SKM-1 treated with dmso at 0.1 percent for 144 hours (cell line): ENCODE measurements around the gene APRT.

Experiments used
- DNase-seq: peaks from one replicate; lab custom pipeline; 2025; ENCODE audit not compliant: unreplicated experiment; lab: John Stamatoyannopoulos, UW

APRT gene

DNA sequence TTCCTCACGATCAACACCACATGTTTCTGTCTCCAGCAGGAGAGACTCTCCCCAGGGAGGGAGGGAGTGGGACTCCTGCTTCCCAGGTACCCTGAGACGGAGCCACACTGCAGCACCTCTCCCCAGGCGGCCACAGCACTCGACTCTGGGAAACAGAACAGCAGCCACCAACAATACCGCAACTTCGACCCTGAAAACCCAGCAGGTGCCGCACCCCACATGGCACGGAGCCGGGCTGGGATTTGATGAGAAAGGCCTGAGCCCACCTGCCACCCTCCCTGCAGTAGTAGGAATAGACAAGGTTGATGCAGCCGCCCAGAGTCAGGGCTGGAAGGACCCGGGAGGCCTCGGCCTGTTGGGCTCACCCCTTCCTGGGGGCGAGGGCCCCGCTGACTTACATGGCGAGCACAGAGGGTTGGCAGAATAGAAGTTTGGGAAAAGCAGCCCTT, 30.6 kb upstream of the APRT start:
- DNase-seq, result no peak

DNA sequence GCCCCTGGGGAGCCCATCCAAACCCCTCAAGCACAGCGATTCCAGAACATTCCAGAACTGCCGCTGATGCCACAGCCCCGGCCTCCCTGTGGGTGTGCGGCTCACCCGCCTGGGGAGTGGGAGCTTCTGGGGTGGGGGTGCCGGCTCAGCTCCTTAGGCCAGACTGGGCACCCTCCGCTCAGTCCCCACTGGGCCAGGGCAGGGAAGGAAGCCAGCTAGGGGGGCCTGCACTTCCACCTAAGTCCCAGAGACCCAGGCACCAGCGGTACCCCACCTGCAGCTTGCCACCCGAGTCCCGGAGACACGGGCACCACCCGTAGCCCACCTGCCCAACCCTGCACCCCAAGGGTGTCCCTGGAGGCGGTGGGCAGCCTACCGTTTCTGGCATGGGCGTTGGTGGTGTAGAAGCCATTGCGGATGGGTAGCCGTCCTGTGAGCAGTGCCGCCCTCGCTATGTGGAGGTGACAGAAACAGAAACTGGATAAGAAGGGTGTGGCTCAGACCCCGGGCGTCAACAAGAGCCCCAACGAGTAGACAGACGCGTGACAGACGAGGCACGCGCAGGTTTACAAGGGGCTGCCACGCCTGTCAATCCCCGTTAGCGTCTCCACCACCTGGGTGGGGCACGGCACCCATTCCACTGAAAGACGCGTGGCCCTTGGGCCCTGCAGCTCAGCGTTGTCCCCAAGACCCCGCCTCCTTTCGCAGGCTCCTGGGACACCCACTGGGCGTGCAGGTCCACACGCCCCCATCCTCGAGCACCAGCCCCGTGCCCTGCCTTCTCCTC, 30.0 kb upstream of the APRT start:
- no peak for DNase-seq

GRCh38 chr16:88840600-88841215, 29.0 kb upstream of the APRT start:
- peak; percentile 52 for DNase-seq

GRCh38 chr16:88839745-88840599, 28.2 kb upstream of the APRT start:
- peak; percentile 97 for DNase-seq

- no peak for DNase-seq
Observed at GRCh38 chr16:88839026-88839529, 27.4 kb upstream of the APRT start.

- no peak for DNase-seq
Observed at GRCh38 chr16:88838566-88838965, 26.8 kb upstream of the APRT start.

GRCh38 chr16:88837806-88838205, 26.1 kb upstream of the APRT start:
- no peak for DNase-seq

GRCh38 chr16:88836791-88837190, 25.1 kb upstream of the APRT start:
- DNase-seq, result no peak

DNA sequence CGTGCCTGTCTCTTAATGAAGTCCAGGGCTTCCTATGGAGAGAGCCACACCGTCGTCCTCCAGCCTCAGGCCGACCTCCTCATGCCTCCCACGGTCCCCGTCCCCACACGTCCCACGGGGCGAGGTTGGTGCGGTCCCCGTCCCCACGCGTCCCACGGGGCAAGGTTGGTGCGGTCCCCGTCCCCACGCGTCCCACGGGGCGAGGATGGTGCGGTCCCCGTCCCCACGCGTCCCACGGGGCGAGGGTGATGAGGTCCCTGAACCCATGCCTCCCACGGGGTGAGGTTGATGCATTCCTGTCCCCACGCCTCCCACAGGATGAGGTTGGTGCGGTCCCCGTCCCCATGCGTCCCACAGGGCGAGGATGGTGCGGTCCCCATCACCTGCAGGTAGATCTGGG, 24.1 kb upstream of the APRT start:
- no peak for DNase-seq

- no peak for DNase-seq
Observed at GRCh38 chr16:88835383-88835782, 23.7 kb upstream of the APRT start.

GRCh38 chr16:88834670-88835069, 22.9 kb upstream of the APRT start:
- DNase-seq, result no peak

DNA sequence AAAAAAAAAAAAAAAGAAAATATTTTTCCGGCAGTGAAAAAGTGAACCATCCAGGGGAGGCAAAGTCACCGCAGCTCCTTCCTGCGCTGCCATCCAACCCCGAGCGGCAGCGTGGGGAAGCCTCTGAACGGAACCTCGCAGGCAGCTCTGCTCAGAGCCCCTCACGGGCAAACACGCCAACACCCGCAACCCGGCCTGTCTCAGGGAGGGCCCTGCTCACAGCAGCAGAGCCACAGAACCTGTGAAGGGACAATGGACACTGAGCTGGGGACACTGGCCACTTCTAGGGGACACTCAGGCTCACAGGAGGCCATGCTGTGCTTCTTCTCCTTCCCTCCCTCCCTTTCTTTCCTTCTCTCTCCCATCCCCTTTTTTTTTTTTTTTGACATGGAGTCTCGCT, 21.4 kb upstream of the APRT start:
- no peak for DNase-seq

GRCh38 chr16:88831838-88832237, 20.1 kb upstream of the APRT start:
- DNase-seq, result no peak

GRCh38 chr16:88830783-88831182, 19.1 kb upstream of the APRT start:
- DNase-seq, result no peak

DNA sequence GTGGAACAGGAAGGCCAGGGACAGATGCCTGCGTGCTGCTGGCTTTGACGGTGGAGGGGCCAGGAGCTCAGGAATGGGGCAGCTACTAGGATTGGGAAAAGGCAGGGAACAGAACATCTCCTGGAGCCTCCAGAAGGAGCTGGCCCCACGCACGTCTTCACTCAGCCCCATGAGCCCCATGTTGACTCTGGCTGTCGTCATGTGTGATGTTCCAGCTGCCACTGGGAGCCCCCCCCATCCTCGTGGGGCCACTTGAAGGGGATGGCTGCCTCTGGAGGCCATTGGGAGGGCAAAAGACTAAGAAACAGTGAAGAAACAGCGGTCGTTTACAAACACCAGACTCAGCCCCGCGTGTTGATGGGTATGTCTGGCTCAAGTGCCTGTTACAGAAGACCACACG, 18.5 kb upstream of the APRT start:
- no peak for DNase-seq

DNA sequence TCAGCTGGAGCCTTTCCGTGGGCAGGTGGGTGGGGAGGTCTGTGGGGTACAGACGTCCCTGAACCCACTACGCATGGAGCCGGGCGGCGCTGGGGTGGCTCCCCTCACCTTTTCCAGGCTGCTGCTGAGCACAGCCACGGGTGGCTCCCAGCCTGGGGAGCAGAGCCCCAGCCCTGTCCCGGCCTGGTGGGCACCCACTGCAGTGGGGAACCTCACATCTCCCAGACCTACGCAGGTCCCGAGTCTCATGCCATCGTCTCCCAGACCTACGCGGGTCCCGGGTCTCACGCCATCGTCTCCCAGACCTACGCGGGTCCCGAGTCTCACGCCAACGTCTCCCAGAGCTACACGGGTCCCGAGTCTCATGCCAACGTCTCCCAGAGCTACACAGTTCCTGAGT, 17.0 kb upstream of the APRT start:
- DNase-seq, result no peak

DNA sequence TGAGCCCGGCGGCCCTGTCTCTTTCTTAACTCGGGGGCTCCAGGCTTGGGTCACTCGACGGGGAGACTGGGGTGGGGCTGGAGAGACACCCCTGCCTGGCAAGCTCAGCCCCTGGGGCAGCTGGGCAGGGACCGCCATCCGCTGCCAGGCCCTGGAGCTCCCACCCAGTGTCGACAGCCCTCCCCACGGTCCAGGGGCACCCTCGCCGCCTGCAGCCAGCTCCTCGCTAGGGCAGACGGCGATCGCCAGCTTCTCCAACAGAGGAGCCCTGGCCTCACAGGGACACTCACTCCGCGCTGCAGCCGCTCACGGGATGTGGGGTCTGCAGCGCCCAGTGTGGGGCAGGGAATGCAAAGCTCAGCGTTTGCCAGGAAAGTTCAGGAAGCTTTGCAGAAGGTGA, 16.0 kb upstream of the APRT start:
- DNase-seq, result no peak

- no peak for DNase-seq
Observed at GRCh38 chr16:88826070-88826840, 14.5 kb upstream of the APRT start.

- DNase-seq, result no peak
Observed at GRCh38 chr16:88825146-88825545, 13.4 kb upstream of the APRT start.

DNA sequence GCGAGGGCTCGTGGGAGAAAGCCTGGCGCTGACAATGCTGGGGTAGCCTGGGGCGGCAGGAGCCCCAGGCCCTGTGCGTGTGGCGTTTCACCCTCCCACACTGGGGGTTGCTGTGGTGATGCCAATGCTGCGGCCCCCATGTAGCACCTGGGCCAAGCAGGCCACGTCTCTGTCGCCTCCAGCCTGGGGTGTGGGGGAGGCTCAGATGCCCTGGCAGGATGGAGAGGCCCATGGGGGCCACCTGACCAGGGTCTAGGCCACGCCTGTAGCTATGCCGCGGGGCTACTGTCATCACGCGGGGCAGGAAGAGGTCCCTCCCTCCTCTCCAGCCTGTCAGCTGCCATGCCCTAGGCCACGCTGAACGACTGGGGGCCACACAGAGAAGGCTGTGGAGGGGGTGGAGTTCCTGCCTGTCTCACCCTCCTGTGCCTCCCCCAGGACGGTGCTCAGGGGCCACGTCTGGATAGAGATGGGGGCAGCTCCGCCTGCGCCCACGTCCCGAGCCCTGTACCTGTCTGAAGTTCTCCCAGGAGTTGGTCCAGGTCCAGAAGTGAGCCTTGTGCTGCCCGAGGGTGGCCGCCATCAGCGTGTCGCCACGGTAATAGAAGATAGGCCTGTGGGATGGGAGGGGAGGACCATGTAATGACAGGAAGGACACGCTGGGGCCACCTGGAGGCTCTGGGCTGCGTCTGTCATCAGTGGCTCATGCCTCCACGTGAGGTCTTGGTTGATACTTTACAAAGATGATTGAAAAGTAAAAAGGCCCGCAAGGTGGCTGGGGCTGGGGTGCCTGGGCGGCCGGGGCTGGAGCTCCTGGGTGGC, 12.7 kb upstream of the APRT start:
- DNase-seq, result no peak
